Mucosa of rectum (tissue), 2 donors: ENCODE measurements around the gene GGT5.
"Not testable (repeated sequence)": the region's sequence is repeated elsewhere in the genome, so short reads cannot be mapped to it uniquely, and the experiment has no call there.

ENCODE experiments used
- H3K27ac ChIP-seq, 2 donors: one replicate each; pipeline ENCODE4 v1.7.0; 2013; ENCODE audit warnings: inconsistent platforms in 2 of 2, low read depth in 2 of 2, low read length in 2 of 2
- H3K27me3 ChIP-seq, 2 donors: one replicate each; pipeline ENCODE4 v1.7.0; 2013; ENCODE audit warnings: low read length in 2 of 2; ENCODE audit not compliant: control insufficient read depth in 2 of 2, insufficient read depth in 2 of 2
- H3K36me3 ChIP-seq, 2 donors: one replicate each; pipeline ENCODE4 v1.7.0; 2013; ENCODE audit warnings: low read length in 2 of 2; ENCODE audit not compliant: control insufficient read depth in 2 of 2, insufficient read depth in 2 of 2
- H3K4me1 ChIP-seq, 2 donors: one replicate each; pipeline ENCODE4 v1.7.0; 2013; ENCODE audit warnings: low read length in 2 of 2, mild to moderate bottlenecking in 1 of 2; ENCODE audit not compliant: control insufficient read depth in 2 of 2, insufficient read depth in 2 of 2
- H3K4me3 ChIP-seq, 2 donors: one replicate each; pipeline ENCODE4 v1.7.0; 2013; ENCODE audit warnings: low read length in 2 of 2
- H3K9ac ChIP-seq, 2 donors: one replicate each; pipeline ENCODE4 v1.7.0; 2013; ENCODE audit warnings: low read length in 2 of 2, low read depth in 1 of 2, mild to moderate bottlenecking in 1 of 2
- H3K9me3 ChIP-seq, 2 donors: one replicate each; pipeline ENCODE4 v1.7.0; 2013; ENCODE audit warnings: low read length in 2 of 2; ENCODE audit not compliant: control insufficient read depth in 2 of 2
- donor health status: healthy.
- donor health status: Normal muscosa, but diverticular disease.

Gene GGT5

GRCh38 chr22:24247564-24248344, 2.9 kb upstream of the GGT5 start:
- Histone ChIP-seq H3K9ac (no peak overlapping the region), H3K4me1 (peaks cover 8% of the 10 kb centered on the region in 2 donors), H3K4me3 (no peak overlapping the region), H3K36me3 (no peaks in the 10 kb centered on the region), H3K9me3 (no peaks in the 10 kb centered on the region), H3K27ac (peak overlapping the region; percentile 66 to 67), H3K27me3 (no peaks in the 10 kb centered on the region)

- Histone ChIP-seq H3K27ac (peak overlapping the region; percentile 66 to 67), H3K9ac (no peak overlapping the region), H3K4me1 (peaks cover 11 to 12% of the 10 kb centered on the region in 2 donors)
Measured at GRCh38 chr22:24247011-24247507, 2.2 kb upstream of the GGT5 start.

GRCh38 chr22:24245584-24246561, 991 bp upstream of the GGT5 start:
- H3K27ac ChIP-seq = peak overlapping the region; percentile 48 to 65
- H3K9ac ChIP-seq, H3K4me3 ChIP-seq, H3K9me3 ChIP-seq, H3K27me3 ChIP-seq, H3K36me3 ChIP-seq: not testable (repeated sequence)
- peaks cover 11 to 12% of the 10 kb centered on the region in 2 donors for H3K4me1 ChIP-seq

More at GRCh38 chr22:24247011-24247507, 2.2 kb upstream of the GGT5 start:
- Histone ChIP-seq H3K9me3 (no peaks in the 10 kb centered on the region), H3K4me3 (no peak overlapping the region), H3K27me3 (no peaks in the 10 kb centered on the region), H3K36me3 (no peaks in the 10 kb centered on the region)

GRCh38 chr22:24244144-24244787, 616 bp downstream of the GGT5 start:
- Histone ChIP-seq H3K36me3 (no peaks in the 10 kb centered on the region), H3K9ac (no peak overlapping the region), H3K27me3 (no peaks in the 10 kb centered on the region), H3K9me3 (no peaks in the 10 kb centered on the region), H3K4me1 (peaks cover 11 to 12% of the 10 kb centered on the region in 2 donors), H3K27ac (peak overlapping the region; percentile 67), H3K4me3 (peak overlapping the region; percentile 33 to 35)

- Histone ChIP-seq H3K4me1 (peaks cover 11 to 12% of the 10 kb centered on the region in 2 donors), H3K27ac (peak overlapping the region in 1 of 2 donors; percentile 52)
- not testable (repeated sequence) for H3K9ac ChIP-seq, H3K27me3 ChIP-seq, H3K36me3 ChIP-seq, H3K4me3 ChIP-seq, H3K9me3 ChIP-seq
Measured at GRCh38 chr22:24243417-24243816, 1.5 kb downstream of the GGT5 start.

- H3K4me3 ChIP-seq, H3K4me1 ChIP-seq, H3K9ac ChIP-seq, H3K9me3 ChIP-seq, H3K27ac ChIP-seq, H3K27me3 ChIP-seq, H3K36me3 ChIP-seq: not testable (repeated sequence)
Measured at GRCh38 chr22:24240985-24241692, 3.7 kb downstream of the GGT5 start.

GRCh38 chr22:24240381-24240780, 4.5 kb downstream of the GGT5 start:
- Histone ChIP-seq H3K27me3 (no peaks in the 10 kb centered on the region), H3K27ac (no peak overlapping the region), H3K9me3 (no peaks in the 10 kb centered on the region), H3K4me1 (peaks cover 8 to 9% of the 10 kb centered on the region in 2 donors), H3K9ac (no peak overlapping the region), H3K4me3 (no peak overlapping the region), H3K36me3 (no peaks in the 10 kb centered on the region)

GRCh38 chr22:24238101-24238694, 6.7 kb downstream of the GGT5 start:
- H3K9ac ChIP-seq, H3K4me1 ChIP-seq, H3K36me3 ChIP-seq, H3K9me3 ChIP-seq, H3K4me3 ChIP-seq, H3K27me3 ChIP-seq, H3K27ac ChIP-seq: not testable (repeated sequence)

GRCh38 chr22:24236656-24237055, 8.2 kb downstream of the GGT5 start:
- H3K36me3 ChIP-seq = no peaks in the 10 kb centered on the region
- H3K9ac ChIP-seq = no peak overlapping the region
- no peak overlapping the region for H3K4me3 ChIP-seq
- no peaks in the 10 kb centered on the region for H3K4me1 ChIP-seq
- no peak overlapping the region for H3K27ac ChIP-seq
- no peaks in the 10 kb centered on the region for H3K27me3 ChIP-seq
- H3K9me3 ChIP-seq = no peaks in the 10 kb centered on the region
